Neuron (in vitro differentiated cells): ENCODE measurements around the gene STK16.

Experiments
- H2AFZ ChIP-seq: one replicate; pipeline ENCODE4 v1.6.1; 2013; ENCODE audit warnings: low read depth, mild to moderate bottlenecking, inconsistent platforms, low read length, moderate library complexity
- H3K27me3 ChIP-seq: one replicate; pipeline ENCODE4 v1.6.1; 2013; ENCODE audit warnings: low read length; ENCODE audit not compliant: insufficient read depth
- H3K36me3 ChIP-seq: one replicate; pipeline ENCODE4 v1.6.1; 2013; ENCODE audit warnings: low read length; ENCODE audit not compliant: insufficient read depth
- H3K4me1 ChIP-seq: one replicate; pipeline ENCODE4 v1.6.1; 2013; ENCODE audit warnings: low read length; ENCODE audit not compliant: insufficient read depth
- H3K4me3 ChIP-seq: 2 replicates; pipeline ENCODE4 v1.5.1; 2013; ENCODE audit warnings: mild to moderate bottlenecking, low read length, moderate library complexity
- H3K9me3 ChIP-seq: one replicate; pipeline ENCODE4 v1.6.1; 2013; ENCODE audit warnings: low read length

STK16 gene

GRCh38 chr2:219293736-219294231 is 48.5 kb downstream of the STK16 start:
- H3K4me3 ChIP-seq: no peak overlapping the region
- peaks cover 8% of the 10 kb centered on the region for H3K27me3 ChIP-seq
- peaks cover 12% of the 10 kb centered on the region for H3K4me1 ChIP-seq
- no peaks in the 10 kb centered on the region for H3K36me3 ChIP-seq
- H2AFZ ChIP-seq: no peak overlapping the region
- H3K9me3 ChIP-seq: no peaks in the 10 kb centered on the region

DNA sequence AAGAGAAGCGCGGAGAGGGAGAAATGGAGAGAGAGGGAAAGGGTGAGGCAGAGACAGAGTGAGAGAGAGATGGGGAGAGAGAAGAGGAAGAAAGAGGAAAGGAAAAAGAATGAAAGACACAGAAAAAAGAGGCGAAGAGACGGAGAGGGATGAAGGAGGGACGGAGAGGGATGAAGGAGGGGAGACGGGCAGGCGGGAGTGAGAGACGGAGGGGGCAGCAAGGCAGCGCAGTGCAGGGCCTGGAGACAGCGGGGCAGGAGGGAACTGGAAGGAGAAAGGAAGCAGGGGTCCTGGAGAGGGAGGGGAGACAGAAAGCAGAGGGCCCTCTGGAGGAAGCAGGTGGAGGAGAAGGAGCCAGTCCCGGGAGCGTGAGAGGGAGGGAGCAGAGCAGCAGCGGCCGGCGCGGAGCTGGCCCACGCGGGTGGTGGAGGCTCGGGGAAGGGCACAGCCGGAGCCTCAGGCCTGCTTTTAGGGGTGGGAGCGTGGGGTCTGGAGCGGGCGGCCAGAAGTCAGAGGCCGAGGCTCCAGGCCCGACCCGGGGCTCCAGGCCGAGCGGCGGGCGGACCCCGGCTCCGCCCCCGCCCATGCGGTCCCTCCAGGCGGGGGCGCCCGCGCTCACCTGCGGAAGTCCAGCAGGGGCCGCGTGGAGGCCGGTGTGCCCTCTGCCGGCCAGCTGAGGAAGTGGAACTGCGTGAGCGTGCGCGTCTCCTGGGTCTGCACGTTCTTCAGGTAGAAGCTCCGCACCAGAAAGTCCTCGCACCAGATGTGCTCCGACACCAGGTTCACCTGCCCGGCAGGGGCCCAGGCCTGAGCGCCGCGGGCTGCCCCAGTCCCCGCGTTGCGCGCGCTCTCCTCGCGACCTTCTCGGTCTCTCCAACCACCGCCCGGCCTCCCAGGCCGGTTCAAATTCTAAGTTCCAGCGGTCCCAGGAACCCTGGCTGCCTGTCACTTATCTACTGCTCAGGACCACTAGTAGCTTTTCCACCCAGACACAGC is 49.4 kb downstream of the STK16 start:
- Histone ChIP-seq H3K36me3 (no peaks in the 10 kb centered on the region), H2AFZ (peak overlapping the region; percentile 71), H3K27me3 (peaks cover 12% of the 10 kb centered on the region), H3K4me3 (peak overlapping the region; percentile 78), H3K9me3 (no peaks in the 10 kb centered on the region), H3K4me1 (peaks cover 21% of the 10 kb centered on the region)

DNA sequence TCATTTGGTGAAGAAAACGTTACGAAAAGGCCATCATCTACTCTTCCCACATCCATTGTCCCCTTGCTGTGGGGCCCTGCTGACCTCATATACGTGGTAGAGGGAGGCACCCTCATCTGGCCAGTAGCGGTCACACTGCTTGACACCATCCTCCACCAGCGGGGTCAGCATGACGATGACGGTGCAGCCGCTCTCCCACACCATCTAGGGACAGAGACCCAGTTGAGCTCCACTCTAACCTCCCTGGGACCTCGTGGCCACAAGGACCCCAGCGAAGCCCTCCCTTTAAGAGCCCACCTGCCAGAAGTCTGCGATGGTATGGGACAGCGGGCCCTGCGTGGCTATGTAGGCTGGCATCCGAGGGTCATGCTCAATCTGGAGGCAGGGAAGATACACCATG is 50.9 kb downstream of the STK16 start:
- H3K9me3 ChIP-seq: no peaks in the 10 kb centered on the region

GRCh38 chr2:219296631-219297391 is 51.5 kb downstream of the STK16 start:
- Histone ChIP-seq H3K4me3 (no peak overlapping the region), H3K4me1 (peaks cover 37% of the 10 kb centered on the region), H3K36me3 (no peaks in the 10 kb centered on the region), H3K27me3 (peaks cover 17% of the 10 kb centered on the region), H2AFZ (no peak overlapping the region), H3K9me3 (no peaks in the 10 kb centered on the region)

More for the DNA sequence above, 50.9 kb downstream of the STK16 start:
- Histone ChIP-seq H2AFZ (no peak overlapping the region), H3K27me3 (peaks cover 15% of the 10 kb centered on the region), H3K36me3 (no peaks in the 10 kb centered on the region), H3K4me1 (peaks cover 35% of the 10 kb centered on the region), H3K4me3 (no peak overlapping the region)

DNA sequence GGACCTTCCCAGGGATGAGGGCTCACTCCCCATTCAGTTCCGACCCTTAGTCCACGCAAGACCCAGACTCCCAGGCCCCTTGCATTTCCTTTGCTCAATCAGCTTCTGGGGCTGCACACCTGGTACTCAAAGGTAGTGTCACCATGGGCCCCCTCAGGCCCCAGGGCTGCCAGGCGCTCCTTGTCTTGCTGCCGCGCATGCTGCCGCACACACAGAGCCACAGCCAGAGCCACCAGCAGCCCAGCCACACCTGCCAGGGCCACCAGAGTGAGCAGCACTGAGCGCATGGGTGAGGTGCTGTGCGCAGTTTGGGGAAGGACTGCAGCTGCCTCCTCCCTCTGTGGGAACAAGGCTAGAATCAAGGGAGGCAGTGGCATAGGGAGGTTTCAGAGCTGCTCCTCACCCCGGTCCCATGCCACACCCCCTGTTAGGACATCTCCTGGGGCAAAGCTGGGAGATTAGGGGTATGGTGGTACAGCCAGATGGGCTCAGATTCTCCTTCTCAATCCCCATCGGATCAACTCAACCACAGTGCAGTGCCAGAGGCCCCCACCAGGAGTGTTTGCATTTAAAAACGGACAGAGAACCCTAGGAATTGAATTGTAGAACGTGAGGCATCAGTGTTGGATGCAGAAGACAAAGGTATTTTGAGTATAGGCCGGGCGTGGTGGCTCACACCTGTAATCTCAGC is 52.6 kb downstream of the STK16 start:
- no peak overlapping the region for H3K4me3 ChIP-seq
- peaks cover 37% of the 10 kb centered on the region for H3K4me1 ChIP-seq
- peaks cover 17% of the 10 kb centered on the region for H3K27me3 ChIP-seq
- H3K36me3 ChIP-seq: no peaks in the 10 kb centered on the region
- no peaks in the 10 kb centered on the region for H3K9me3 ChIP-seq
- H2AFZ ChIP-seq: no peak overlapping the region

- no peaks in the 10 kb centered on the region for H3K9me3 ChIP-seq
- H3K27me3 ChIP-seq: peaks cover 17% of the 10 kb centered on the region
- H3K36me3 ChIP-seq: no peaks in the 10 kb centered on the region
- no peak overlapping the region for H3K4me3 ChIP-seq
- peak overlapping the region; percentile 7 for H2AFZ ChIP-seq
- peaks cover 37% of the 10 kb centered on the region for H3K4me1 ChIP-seq
These were observed 53.6 kb downstream of the STK16 start for GRCh38 chr2:219298759-219299371.

- Histone ChIP-seq H3K4me3 (no peak overlapping the region), H3K36me3 (no peaks in the 10 kb centered on the region), H3K9me3 (no peaks in the 10 kb centered on the region), H3K4me1 (peaks cover 32% of the 10 kb centered on the region), H2AFZ (no peak overlapping the region), H3K27me3 (peaks cover 17% of the 10 kb centered on the region)
These were observed 54.1 kb downstream of the STK16 start for GRCh38 chr2:219299372-219299760.
